Posterior vena cava (tissue), 2 donors: Measurements from ENCODE around the gene NYNRIN. TPM values are rescaled to one million over a fixed set of nuclear protein-coding genes. Genes with fewer than 3 reads are reported as not detected.

Source experiments
- DNase-seq: peaks from one replicate; pipeline ENCODE4 v3.0.0-alpha.2; 2020; ENCODE audit warnings: low spot score
- intact Hi-C, 2 donors: fragments of 100-400 bp; cut with DNase I; formaldehyde crosslinking; loops; one replicate each; pipeline versions ENCODE4 v1.14.1 to v1.14.2; 2022 to 2023
- total RNA-seq, 2 donors: library from RNA; stranded (reverse); fragmentation: NEBNext Ultra II Directional; extraction: Animal tissue kit (Norgen Biotek cat#: 25700); gene quantifications; one replicate each; pipeline ENCODE4 v1.2.1, GENCODE V29; 2021
- donor health status: DM: yes; HTN: yes; CAD: no.
- donor health status: DM: yes; HTN: yes; CAD: no.

Gene NYNRIN
- total RNA-seq, 2 donors from 2014 or later = 13.1 to 15.1 TPM

DNA sequence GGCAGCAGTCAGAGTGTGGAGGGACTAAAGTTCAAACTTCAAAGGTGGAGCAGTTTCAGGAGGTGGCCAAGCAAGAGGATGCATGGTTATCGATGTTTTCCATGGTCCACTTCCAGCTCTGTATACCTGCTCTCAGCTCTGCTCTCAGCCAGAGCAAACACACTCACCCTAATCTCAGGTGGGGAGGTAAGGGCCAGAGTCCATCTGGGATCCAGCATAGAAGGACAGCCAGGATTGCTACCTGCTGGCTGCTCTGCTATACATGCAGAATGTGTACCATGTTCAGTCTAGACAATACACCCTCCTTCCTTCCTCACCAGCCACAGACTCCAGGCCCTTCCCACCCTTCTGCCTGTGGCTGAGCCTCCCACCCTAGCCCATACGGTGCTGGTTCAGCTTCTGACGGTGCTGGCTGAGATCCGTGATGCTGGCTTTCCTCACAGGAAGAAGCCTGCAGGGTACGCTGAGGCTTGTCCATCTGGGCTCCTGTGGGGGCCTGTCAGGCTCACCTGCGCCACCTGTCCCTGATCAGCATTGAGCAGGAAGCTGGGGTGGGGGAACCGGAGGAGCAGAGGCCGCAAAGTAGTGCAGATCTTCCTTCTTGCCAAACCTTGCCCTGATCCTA is 28.2 kb downstream of the NYNRIN start:
- intact Hi-C loops = no loop called here
- peak; percentile 58 for DNase-seq

DNA sequence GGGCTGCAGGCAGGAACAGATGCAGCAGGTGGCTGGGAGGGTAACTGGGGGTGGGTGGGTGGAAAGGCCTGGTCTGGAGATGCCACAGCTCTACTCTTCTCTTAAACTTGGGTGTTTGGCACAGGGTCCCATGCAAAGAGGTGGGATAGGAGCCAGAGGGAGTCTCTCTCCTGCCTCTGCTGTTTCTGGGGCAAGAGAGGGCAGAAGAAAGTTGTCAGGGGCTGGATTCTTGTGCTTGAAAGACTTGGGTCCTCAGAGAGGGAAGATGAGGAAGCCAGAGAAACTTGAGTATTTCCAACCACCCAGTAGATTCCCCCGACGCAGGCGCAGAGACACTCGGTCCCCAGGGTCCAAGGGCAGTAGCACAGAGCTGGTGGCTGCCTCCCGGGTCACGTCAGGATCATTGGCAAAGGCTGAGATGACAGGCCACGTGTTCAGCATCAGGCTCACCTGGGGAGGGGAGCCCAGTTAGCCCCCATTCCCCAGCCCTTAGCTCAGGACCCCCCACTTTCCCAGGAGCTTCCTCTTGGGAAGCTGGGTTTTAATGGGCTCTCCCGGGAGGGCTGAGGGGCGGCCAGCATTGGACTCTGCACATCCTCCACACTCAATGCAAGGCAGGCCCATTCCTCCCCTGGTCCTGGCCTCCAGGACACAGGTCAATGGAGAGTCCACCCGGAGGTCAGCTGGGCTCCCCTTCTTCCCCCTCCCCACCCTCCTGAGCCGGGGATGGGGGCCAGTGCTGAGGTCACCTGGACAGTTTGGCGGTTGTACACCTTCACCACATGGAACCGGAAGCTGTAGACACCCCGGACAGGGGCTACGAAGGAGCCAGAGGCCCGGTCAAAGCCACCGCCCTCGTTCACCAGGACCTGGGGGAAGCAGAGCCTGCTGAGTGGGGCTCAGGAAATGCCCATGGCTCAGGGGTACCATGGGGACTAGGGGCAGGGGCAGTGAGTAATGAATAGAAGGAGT is 29.0 kb downstream of the NYNRIN start:
- DNase-seq = peak; percentile 71
- intact Hi-C loops = no loop called here

DNA sequence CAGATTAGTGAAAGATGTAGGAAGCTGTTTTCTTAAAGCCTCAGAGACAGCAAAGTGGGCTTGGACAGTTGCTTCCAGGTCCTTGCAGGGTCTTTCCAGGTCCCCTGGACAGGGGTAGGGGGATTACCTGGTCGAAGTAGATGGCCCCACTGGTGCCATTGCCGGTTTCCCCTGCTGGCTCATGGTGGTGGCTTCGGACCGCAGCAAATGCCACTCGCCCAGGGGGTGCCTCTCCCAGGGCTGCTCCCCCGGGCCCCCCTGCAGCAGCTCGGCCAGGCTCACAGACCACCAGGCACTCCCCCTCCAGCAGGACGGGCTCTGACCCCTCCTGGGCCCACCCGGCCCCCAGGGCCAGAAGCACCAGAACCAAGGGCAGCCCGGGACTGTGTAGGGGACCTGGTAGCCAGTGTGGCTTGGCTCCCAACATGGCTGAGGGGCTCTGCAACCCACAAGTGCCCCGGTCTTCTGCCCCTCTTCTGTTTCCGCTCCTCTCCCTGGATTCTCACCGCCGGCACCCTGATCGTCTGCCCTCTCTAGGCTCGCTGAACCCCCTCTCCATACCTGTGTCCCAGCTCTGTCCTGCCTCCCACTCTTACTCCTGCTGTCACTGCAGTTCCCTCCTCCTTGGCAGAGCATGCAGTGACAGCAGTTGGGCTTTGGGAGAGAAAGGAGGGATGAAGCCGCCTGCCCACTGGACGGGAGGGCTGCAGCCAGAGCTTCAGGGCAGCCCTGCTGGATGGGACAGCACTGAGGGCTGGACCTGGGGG is 30.0 kb downstream of the NYNRIN start:
- peak; percentile 76 for DNase-seq
- intact Hi-C loops = loop anchor here in 1 of 2 donors (1.0 kb wide), 1 partner anchor 12 kb away; no protein-coding TSS in a partner anchor

DNA sequence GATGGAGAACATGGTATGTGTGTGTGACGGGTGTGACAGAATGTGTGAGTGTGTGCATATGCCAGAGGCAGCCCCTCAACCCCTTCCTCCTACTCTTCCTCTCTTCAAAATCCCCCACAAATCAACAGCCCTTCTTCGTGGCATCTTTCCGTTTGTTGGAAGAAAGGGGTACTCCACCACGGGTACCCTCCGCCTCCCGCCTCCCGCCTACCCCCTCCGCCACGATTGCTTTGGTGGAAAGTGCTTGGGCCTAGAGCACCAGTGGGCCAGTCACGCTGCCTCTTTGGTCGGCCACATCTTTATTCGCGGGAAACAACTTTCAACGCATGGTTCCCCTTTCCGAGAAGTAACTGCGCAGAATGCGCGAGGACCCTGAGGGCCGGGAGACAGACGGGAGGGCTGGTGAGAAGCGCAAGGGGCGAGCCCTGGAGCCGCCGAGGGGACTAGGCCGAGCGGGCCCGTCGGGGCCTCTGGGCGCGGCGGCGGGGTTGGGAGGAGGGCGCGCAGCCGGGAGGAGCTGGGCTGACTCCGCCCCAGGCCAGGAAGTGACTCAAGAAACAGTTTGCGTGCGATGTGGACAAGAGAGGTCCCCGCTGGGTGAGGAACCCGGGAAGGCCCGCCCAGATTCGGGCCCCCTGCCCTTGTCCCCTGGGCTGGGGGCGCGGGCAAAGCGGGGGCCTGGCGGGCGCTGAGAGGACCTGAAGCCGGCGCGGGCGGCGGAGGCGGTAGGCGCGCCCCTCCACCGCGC is 30.8 kb downstream of the NYNRIN start, which contains the start of the genes CBLN3 and KHNYN:
CBLN3 (minus strand) TSS at position 274 of the 748 bp plus-strand sequence. CDS start 614 bp downstream, outside the sequence.
KHNYN (plus strand) TSS at position 560 of the 748 bp plus-strand sequence. CDS start 777 bp downstream, outside the sequence.
- intact Hi-C loops = loop anchor here (1.0 kb wide), 2 partner anchors 12 to 63 kb away; no protein-coding TSS in a partner anchor
- DNase-seq = peak; percentile 97

DNA sequence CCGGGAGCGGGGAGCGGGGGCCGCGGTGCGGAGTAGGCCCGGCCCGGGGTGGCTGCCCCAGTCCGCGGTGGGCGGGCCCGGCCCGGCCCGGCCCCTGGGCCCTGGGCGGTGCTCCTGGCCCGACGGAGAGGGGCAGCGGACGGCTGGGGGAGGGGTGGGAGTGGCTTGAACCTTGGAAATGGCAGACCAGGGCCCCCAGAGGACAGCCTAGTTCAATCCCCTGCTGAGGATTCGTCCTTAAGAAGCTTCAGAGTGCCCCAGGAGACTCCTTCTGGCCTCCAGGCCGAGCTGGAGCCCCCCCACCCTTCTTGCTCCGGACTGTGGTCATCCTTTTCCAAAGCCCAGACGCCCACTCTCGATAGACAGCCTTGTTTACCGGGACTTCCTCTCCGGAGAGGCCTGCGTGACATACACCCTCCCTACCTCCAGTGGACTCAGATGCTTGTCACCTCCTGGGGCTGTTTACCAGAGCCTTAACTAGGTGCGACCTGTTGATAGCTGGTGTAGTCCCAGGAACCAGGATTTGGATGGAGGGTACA is 31.4 kb downstream of the NYNRIN start:
- peak; percentile 95 for DNase-seq
- intact Hi-C loops = loop anchor here in 1 of 2 donors (1.0 kb wide), 1 partner anchor 64 kb away; no protein-coding TSS in a partner anchor

DNA sequence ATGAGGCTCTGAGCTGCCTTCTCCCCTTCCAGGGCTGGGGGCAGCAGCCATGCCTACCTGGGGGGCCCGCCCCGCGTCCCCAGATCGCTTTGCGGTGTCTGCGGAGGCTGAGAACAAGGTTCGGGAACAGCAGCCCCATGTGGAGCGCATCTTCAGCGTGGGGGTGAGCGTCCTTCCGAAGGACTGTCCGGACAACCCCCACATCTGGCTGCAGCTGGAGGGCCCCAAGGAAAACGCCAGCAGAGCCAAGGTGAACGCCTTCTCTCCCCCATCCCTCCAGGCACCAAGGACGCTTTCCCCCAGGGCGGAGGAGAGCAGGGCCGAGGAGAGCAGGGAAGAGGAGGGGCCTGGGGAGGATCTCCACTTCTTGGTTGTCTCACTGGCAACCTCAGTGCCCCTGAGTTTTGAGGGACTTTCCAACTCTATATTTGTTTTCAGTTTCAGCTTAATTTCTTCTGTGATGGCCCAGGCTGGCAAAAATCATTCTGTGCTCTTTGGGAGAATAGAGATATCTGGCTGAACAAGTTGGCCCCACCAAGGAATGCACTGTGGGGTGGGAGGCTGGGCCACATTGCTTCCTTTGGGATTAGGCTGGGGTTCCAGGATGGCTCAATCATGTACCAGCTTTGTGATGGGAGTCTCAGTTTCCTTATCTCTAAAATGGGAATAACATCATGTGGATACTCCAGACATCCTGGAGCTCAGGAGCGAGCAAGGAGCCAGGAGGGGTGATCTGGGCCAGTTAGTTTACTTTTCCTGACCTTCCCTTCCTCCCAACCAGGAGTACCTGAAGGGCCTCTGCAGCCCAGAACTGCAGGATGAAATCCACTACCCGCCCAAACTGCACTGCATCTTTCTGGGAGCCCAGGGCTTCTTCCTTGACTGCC is 32.1 kb downstream of the NYNRIN start:
- intact Hi-C loops = loop anchor here (1.0 kb wide), 2 partner anchors 65 to 97 kb away; no protein-coding TSS in a partner anchor
- no peak for DNase-seq

DNA sequence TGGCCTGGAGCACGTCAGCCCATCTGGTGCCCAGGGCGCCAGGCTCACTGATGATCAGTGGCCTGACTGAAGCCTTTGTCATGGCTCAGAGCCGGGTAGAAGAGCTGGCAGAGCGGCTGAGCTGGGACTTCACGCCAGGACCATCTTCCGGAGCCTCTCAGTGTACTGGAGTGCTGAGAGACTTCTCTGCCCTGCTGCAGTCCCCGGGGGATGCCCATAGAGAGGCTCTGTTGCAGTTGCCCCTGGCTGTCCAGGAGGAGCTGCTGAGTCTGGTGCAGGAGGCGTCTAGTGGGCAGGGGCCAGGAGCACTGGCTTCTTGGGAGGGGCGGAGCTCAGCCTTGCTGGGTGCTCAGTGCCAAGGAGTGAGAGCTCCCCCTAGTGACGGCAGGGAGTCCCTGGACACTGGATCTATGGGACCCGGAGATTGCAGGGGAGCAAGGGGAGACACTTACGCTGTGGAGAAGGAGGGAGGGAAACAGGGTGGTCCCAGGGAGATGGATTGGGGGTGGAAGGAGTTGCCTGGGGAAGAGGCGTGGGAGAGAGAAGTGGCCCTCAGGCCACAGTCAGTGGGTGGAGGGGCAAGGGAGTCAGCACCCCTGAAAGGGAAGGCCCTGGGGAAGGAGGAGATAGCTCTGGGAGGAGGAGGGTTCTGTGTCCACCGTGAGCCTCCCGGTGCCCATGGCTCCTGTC is 32.9 kb downstream of the NYNRIN start:
- DNase-seq = peak; percentile 96
- intact Hi-C loops = loop anchor here in 1 of 2 donors (1.0 kb wide), 1 partner anchor 97 kb away; no protein-coding TSS in a partner anchor

DNA sequence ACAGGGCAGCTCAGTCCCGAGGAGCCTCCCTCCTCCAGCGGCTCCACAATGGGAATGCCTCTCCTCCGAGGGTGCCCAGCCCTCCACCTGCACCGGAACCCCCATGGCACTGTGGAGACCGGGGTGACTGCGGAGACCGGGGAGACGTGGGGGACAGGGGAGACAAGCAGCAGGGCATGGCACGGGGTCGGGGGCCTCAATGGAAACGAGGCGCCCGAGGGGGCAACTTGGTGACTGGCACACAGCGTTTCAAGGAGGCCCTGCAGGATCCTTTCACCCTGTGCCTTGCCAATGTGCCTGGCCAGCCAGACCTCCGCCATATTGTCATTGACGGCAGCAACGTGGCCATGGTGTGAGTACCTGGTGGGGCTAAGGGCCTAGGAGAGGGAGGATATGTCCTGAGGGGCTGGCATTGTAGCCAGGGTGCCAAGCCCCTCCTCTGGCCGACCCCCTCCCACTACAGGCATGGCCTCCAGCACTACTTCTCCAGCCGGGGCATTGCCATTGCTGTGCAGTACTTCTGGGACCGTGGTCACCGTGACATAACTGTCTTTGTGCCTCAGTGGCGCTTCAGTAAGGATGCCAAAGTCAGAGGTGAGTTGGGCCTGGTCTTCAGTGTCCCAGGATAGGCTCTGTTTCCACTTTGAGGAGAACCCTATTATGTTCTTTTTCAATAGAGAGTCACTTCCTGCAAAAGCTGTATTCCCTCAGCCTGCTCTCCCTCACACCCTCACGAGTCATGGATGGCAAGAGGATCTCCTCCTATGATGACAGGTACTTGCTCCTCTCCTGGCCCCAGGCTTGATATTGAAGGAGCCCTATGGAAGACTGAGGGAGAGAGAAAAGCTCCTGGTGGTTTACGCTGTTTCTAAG is 33.7 kb downstream of the NYNRIN start:
- intact Hi-C loops = no loop called here
- DNase-seq = no peak

DNA sequence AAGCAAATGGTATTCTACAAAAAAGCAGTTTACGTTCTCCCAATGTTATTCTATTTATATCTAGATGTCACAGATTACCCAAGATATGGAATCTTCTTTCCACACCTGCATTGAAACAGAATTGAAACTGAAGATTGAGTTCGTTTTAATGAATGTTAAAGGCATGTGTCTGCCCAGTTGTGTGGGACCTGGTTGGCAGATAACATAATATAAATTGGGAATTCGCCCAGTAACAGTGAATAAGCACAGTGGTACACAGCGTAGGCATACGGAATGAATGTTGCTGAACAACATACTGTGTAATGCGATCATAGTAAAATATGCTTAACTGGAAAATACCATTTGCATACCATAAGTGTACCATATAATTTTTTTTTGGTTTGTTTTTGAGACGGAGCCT is 35.2 kb downstream of the NYNRIN start:
- DNase-seq = no peak
- intact Hi-C loops = no loop called here

DNA sequence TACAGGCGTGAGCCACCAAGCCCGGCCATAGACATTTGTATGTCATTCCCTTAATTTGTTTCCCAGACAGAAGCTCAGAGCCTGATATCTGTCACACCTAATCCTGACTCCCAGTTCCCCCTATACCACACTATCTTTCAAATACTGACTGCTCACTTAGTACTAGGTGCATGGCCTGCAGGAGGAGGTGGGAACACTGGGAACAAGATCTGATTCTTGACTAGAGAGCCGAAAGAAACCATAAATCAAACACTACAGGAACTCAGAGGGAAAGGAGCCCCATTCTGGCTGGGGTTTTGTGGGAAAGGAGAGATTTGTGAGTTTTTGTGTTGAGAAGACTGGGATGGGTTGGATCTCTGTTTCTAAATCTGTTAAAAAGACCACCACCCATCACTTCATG is 35.9 kb downstream of the NYNRIN start:
- no peak for DNase-seq
- intact Hi-C loops = loop anchor here (5.0 kb wide), 2 partner anchors 67 to 102 kb away; partner anchors contain the start of gene NFATC4 (in 1 of the 2)

DNA sequence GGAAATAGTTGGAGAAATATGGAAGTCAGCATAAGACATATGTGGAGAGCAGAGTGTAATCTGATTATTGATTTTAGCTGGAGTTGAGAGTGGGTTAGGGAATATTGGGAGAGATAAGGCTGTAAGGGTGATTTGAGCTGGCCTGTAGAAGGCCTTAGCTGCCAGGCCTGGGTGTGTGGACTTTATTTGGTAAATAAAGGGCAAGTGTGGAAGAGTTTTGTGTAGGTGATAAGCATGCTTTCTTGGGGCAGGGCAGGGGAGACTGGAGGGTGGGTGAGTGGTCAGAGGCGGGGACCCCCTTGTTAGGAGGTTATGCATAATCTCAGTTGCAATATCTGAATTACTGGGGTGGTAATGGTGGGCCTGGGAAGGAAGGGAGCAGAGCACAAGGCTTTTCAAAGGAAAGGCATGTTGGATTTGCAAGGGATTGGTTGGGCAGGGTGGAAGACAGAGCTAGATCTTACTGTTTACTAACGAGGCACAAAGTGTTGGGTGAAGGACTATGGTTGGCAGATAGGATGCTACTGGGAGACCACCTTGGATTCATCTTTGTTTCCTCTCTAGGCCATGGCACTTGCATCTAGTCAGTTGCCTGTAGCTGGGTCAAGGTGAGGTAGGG is 36.5 kb downstream of the NYNRIN start:
- DNase-seq = no peak
- intact Hi-C loops = loop anchor here (5.0 kb wide), 2 partner anchors 68 to 103 kb away; partner anchors contain the start of gene NFATC4 (in 1 of the 2)

DNA sequence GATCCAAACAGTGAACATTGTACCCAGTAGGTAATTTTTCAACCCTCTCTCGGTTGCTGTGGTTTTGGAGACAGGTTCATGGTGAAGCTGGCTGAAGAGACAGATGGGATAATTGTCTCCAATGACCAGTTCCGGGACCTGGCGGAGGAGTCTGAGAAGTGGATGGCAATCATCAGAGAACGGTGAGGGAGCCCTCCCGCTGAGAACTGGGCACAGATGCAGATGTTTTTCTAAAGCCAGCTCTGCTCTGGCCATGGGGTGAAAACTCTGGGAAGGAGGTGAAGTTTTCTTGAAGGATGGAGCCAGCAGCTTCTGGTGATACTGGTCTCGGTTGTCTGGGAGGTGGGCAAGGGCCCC is 37.2 kb downstream of the NYNRIN start:
- intact Hi-C loops = loop anchor here (2.0 to 5.0 kb wide), 4 partner anchors 69 to 105 kb away; partner anchors contain the start of gene NFATC4 (in 1 of the 2)
- no peak for DNase-seq

DNA sequence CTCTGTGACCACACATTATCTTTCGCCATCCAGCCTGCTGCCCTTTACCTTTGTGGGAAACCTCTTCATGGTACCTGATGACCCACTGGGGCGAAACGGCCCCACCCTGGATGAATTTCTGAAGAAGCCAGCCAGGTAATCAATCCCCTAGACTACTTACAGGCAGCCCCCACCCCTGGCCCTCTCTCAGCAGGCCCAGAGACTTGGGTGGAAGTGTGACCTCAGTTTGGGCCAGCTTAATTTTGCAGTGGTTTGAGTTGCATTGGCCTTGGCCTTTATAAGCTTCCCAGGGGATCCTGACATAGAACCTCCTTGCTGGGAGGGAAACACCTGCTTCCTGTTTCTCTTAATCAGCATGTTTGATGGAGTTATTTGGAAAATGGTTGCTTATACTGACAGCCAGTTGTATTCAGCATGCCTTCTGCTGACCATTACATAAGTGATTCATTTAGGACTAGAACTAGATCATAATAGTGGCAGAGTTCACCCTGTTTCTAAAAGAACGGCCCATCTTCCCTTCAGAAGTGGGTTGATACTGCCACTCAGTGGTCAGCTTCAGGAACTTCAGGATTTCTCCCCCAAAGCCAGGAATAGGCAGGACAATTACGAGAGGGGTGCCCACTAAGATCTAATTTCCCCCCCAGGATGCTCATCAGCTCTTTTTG is 37.7 kb downstream of the NYNRIN start:
- no peak for DNase-seq
- intact Hi-C loops = loop anchor here (2.0 to 5.0 kb wide), 4 partner anchors 69 to 106 kb away; partner anchors contain the start of gene NFATC4 (in 1 of the 2)

DNA sequence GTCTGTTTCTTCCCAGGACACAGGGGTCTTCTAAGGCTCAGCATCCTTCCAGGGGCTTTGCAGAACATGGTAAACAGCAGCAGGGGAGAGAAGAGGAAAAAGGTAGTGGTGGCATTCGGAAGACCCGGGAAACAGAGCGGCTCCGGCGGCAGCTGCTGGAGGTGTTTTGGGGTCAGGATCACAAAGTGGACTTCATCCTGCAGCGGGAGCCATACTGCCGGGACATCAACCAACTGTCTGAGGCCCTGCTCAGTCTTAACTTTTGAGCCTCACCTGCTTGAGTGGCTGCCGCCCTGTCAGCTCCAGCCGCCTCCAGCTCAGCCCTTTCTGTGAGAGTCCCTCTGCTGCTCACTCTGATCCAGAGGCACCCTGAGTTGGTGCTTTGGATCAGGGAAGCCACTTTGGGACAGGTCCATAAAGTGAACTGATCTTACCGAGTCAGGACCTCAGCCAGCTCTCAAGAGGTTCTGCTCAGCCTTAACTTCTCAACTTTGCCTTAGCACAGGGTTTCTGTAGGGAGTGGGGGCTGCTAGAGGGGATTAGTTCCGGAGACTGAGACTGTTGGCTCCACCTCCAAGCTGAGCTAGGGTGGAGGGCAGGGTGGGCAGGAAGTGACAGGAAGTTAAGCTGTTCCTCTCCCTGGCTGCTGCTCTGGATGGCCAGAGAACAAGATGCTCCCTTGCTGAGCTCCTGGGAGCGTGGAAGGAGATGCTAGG is 38.4 kb downstream of the NYNRIN start:
- intact Hi-C loops = loop anchor here (2.0 to 5.0 kb wide), 4 partner anchors 70 to 106 kb away; partner anchors contain the start of gene NFATC4 (in 1 of the 2)
- no peak for DNase-seq
